NCI-H748 treated with DMSO at 0.1 percent for 48 hours (cell line): ENCODE measurements around the gene BAG5.

Experiments used
- DNase-seq: peaks from one replicate; lab custom pipeline; 2025; lab: John Stamatoyannopoulos, UW

The BAG5 gene

DNA sequence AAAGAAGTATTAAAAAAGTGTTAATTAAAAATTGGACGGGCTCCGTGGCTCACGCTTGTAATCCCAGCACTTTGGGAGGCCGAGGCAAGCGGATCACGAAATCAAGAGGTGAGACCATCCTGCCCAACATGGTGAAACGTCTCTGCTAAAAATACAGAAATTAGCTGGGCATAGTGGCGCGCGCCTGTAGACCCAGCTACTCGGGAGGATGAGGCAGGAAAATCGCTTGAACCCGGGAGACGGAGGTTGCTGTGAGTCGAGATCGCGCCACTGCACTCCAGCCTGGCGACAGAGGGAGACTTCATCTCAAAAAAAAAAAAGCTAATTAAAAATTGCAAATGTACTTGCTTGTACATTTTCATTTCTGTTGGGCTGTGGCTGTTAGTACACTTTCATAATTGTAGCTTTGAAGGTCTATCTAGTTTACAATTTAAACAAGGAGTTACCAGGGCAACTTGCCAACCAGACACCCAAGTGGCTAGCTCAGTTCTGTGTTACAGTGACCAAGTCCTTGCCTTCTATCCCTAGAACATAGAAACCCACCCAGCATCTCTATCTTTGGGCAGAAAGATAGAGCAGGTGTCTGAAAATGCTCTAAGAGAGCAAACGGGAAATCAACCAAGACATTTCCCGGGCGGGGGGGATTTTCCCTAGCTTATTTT lies 1.5 kb upstream of the BAG5 start:
- peak; percentile 21 for DNase-seq

DNA sequence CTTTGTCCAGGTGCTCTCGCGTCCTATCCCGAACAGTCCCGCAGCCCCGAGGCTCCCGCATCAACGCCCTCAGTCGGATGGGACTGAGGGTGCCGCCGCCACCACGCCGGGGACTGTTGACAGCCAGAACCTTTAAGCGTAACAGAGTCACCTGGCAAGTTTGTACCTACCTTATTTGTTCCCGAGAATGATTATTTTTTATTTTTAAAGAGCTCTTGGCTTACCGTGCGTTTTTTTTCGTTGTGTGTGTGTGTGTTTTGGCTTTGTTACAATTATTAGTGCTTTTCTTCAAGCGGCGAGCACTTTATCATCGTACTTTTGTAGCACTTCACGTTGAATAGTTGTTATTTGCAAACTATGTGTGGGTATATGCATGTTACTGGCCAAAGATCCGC lies 766 bp upstream of the BAG5 start:
- no peak for DNase-seq

DNA sequence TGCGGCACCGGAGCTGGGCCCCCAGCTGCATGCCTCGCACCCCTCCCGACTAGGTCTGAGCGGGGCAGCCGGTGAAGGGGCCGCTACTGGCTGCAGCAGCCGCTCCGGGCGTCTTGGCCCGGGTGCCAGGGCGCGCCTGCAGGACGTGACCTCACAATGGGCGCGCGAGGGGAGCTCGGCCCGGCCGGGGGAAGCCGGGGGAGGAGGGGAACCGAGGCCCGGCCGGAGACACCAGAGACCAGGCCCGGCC lies 353 bp downstream of the BAG5 start:
- DNase-seq: no peak

DNA sequence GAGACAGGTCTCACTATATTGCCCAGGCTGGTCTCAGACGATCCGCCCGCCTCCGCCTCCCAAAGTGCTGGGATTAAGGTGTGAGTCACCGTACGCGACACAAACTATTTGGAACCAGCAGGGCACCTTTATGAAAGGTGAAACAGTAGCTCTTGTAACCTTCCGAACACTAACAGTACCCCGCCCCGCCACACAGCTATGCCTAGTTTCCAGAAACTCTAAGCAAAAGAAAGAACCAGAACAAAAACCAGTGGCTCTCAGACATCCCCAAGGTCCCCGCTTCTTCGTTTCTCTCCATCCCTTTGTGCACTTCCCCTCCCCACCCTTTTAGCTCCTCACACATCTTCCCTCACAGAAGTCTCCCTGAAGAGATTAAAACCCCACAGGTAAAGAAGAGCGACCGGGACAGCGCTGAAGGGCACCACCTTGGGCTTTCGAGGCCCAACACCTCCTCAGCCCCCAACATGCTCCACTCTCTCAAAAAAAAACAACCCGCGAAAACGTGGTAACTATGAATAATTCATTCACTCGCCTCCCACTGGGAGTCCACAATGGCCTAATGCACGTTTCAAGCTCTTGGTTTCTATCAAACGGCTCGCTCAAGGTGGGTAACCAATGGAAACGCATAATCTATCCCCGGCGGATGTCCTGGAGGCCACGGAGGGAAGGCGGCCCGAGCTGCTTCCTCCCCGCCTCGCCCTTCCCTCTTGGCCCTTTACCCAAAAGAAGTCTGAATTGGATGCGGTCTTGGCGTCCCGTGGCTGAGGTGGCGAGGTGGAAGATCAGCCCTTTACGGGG lies 877 bp downstream of the BAG5 start:
- DNase-seq: peak; percentile 9

DNA sequence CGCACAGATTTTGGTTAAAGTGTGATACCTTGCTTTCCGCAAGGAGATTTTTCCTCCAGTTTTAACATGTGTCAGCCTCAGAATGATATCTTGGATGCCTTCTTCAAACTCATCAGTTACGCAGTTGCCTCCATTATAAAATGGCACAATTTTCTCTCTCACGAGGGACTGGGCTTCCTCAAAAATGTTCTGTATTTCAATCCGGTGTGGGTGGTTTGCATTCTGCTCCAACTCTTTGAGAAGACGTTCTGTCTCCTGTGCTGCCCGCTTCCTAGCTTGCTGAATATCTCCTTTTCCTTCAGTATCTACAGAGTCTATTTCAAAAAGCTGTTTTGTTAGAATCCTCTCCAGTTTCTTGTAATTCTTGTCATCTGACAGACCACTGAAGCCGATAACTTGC lies 1.8 kb downstream of the BAG5 start:
- DNase-seq: no peak

DNA sequence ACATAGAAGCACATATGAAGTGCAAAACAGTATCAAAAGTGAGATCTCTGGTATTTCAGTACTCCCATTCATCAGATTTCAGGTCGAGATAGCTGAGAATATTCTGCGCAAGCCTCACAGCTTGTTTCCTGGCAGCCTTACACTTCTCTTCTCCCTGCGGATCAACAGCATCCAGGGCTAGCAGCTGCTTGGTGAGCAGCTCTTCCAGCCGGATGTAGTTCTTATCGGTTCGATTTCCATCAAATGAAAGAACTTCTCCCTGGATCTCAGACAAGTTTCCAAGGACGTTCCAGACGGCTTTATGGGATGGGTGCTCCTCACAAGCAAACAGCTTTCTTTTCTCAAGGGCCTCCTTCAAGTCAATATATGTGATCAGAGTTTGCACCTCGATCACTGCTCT lies 2.7 kb downstream of the BAG5 start:
- DNase-seq: no peak

DNA sequence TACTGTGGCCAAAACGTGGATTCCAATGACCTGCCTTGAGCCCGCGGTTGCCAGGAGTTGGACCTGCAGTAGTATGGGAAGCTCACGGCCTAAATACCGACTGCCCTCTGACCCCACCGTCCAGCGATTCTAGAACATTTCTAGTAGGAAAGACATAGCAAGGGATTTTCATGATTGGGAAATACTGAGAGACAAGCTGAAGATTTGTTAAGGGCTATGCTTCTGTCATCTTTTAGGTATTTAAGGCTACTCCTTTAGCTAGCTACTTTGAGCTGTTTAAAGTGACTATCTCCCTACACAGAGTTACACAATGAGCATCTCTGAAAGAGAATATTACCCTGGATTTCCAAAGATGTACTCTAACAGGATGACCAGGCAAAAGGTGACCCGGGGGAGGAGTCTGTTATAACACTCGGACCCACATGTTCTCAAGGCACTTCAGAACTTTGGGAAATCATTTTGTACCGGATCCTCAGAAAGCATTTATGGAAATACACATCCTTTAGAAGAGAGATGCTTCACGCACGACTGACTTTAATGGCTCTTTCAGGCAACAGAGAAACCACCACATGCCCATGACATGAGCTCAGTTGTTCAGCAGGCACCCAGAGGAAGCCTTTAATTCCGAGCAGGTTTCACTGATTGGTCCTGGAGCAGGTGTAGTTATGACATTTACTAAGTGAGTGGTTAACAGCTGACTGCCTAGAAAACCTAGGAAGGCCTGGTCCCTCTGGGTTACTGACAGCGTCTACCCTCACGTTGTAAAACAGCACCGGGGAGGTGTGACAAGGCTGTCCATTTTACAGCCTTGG lies 4.2 kb downstream of the BAG5 start:
- no peak for DNase-seq

DNA sequence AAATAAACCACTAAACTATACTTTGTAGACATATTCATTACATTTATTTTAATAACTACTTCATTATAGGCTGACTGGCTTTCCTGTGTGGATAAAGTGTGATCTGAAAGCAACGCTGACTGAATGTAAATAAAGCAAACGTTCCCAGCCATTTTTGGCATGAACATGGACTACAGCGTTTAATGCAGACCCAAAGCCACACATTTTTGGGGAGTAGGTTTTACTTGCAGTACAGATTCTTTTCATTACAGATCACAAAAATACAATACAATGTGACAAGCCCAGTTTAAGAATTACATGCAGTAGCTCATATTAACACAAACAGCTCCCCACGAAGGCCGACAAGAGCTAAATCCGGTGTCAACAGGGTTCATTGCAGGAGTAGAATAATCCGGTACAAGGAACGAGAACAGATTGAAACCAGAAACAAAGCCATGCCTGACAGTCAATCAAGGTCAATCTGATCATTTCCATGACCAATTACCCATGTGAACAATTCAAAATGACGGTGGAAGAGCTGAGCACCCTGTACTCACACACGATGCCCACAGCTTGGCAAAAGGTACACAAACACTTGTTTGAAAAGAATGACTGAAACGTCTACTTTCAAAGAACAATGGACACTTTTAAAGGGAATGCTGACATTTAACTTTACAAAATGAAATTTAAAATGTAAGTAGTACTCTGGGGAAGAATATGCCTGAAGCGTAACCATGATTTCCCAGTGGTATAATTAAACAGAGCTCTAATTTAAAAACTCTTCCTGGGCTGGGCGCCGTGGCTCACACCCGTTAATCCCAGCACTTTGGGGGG lies 5.3 kb downstream of the BAG5 start:
- DNase-seq: no peak

DNA sequence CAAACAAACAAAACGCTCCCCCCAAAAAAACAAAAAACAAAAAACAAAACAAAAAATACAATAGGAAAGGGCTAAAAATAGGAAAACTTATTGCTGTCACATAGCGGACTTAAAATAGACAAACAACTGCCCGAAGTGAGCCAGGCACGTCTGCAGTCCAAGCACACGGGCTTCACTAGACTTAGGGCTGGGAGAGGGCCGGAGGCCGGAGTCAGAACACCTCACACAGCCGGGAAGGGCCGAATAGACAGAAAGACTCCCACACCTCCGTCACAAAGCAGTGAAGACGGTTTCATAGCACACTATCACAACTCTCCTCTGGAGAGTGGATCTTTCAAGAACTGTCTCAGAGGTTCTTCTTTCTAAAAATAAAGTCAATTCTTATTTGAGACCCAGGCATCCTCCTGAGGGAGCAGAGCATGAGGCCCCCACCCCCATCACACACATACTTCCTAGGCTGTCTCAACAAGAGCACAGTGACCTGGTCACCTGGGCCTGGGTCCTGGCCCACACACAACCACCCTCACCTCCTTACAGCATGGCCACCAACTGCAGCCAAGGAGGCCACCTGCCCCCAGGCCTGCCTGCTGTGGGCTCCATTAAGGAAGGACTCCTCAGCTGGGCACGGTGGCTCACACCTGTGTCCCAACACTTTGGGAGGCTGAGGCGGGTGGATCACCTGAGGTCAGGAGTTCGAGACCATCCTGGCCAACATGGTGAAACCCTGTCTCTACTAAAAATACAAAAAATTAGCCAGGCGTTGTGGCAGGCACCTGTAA lies 6.7 kb downstream of the BAG5 start:
- DNase-seq: no peak

DNA sequence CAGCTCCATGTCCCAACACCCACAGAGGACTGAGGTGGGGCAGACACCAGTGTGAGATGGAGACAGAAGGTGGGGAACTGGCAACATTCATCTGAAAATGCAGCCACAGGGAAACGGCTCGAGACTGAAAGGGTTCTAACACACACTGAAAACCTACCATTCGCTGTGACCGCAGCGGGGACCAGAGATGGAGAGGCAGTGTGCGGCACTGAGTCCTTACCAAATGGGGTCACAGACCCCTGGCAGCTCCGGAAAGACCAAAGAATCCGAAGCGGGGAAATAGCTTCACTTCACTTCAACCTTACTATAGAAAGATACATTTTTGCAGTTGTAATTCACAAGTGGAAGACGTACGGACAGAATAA lies 9.6 kb downstream of the BAG5 start:
- DNase-seq: no peak

DNA sequence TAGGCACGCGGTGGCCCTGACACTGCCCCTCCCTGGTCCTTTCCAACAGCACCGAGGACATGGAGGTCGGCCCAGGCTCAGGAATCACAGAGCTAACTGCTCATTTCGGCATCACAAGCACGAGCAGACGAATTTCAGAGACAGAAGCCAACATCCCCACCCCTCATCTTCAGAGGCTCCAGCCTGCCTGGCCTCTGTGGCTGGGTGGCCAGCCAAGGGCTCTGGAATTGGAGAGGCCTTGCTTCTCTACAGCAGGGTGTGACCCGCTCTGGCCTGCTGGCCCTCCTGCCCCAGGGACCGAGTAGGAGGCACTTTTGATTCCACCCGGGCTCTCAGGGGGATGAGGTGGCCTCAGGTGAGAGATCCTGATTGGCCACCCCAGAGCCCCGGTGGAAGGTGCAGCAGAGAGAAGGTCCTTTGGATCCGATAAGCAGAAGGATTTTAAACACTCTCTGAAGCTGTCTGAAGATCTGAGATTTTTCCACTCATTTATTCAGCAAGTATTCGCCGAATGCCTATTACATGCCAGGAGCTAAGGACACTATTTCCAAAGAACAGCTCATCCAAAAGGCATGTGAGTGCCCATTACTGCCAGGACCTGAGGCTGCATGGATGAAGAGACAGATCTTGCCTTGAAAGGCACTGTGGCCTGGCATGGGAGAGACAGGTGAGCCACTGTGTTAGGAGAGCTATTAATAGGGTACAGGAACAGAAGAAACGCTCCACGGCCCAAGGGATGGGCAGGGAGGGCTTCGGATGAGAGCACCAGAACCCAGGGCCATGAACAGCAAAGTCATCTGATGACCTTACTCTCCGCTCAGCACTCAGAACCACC lies 10.2 kb downstream of the BAG5 start:
- no peak for DNase-seq

DNA sequence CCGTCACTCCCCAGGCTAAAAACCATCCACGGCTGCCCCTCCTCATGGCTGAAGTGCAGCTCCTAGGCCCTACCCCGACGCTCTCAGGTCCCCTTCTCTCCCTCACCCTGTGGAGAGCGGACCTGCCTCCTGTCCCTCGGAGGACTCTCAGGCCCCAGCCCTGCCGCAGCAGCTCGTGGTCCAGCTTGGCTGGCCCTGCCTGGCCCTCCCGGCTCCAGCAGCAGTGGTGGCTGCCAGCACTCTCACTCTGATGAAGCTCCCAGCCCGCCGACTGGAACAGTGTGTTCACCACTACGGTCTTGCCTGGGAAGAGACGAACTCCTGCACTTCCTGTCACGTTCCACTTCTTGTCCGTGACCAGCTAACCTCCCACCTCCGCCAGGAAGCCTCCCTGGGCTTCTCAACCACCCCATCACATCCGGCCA lies 11.1 kb downstream of the BAG5 start:
- DNase-seq: no peak

DNA sequence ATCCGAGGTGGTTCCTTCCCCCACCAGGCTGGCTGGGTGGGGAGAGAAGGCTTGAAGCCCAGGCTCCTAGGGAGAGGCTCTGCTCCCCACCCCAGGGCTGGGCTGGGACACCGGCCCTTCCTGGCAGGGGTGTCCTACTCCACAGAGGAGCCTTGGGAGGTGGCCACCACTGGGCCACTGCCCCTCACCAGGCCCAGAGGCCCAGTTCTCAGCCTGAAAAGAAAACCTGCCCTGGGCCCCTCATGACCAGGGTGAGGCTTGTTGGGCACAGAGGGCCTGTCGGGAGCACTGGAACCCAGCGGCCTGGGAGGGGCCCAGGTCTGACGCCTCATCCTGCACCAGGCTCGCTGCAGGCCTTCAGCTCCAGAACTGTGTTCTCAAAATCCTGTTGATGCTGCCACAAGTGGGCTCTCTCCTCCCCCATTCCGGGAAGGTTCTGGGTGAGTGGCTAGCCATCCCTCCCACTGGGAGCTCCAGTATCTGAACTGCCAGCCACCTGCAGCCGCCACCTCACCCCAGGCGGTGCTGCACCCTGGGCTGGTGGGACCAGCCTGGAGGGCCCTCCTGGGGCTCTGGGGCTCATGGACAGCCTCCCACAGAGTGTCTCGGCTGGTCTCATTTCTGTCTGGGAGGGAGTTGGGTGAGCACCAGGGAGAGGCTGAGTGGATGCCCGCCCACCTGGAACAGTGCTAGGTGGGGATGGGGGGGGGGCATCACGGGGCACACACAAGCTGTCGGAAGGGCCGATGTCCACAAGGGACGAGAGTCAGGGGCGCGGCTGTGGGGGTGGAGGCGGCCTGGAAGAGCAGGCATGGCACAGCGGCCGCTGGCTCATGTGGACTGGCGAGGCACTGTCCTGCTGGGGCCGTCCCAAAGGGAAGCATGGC lies 11.8 kb downstream of the BAG5 start:
- no peak for DNase-seq

DNA sequence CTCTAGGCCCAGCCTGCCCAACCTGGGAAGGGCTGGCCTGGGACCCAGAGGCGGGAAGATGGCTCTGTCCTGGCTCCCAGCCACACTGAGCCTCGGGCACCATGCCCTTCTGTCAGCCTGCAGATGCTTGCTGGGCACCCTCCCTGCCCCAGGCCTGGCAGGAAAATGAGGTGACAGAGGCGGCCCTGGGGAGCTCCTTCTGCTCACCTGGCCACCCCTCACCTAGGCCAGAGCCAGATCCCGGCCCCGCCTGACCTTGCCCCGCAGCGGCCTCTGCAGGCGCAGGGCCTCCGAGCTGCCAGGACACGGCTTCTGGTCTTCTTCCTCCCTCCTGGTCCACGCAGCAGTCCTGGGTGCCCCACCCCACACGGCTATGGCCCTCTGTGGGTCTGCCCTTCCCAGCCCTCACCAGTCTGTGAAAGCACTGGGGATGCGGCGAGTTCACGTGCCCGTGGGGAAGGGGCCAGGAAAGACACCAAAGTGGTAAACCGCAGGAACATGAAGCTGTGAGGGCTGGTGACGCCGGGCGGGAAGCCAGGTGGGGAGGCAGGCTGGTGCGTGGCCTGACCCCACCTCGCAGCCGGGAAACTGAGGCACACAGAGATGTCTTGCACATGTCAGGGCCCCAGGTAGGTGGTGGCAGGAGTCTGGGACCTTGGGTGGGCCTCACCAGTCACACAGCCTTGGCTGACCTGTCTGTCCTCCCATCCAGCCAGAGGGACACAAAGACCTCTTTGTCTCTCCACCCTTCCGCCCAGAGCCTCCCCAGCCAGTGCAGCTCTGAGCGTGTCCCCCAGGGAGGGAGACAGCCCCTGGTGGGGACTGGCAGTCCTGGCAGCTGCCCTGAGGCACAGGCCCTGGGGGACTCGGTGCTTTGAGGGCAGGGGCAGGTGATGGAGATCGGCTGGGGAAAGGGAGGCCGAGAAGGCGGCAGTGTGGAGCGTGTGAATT lies 12.8 kb downstream of the BAG5 start:
- no peak for DNase-seq

DNA sequence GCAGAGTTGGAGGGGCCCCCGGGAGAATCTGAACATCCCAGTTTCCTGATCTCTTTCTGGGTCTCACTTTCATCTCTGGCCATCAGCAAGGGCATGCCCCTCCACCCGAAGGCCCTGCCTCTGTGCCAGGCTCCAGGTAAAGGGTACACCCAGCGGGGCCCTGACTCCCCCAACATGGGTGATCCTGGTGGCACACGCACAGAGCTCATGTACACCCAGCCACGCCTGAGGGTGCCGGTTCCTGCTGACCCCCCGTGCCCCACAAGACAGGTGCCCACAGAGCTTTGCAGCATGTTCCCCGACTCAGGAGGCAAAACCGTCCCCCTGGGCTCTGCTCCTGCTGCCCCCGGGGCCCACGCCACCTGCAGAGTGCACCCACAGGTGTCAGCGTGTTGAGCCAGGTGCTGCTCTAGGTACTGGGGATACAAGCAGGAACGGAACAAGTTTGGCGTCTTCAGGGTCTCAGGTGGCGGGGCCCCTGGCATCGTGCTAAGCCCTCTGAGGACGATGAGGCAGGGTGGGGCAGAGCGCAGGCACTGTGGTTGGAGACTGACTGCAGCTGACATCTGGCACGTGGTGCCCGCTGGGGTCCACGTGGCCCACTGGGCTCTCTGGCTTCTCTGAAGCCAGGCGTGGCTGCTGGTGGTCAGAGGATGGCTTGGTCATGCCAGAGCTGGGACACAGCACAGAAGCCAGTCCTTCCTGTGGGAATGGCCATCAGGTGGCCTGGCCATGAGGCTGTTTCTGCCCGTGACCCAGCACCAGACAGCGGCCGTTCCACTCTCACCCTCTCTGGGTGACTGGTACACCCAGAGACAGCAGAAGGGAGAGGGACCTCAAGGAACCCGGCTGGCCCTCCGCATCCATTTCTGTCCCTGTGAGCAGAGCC lies 13.8 kb downstream of the BAG5 start:
- DNase-seq: no peak

DNA sequence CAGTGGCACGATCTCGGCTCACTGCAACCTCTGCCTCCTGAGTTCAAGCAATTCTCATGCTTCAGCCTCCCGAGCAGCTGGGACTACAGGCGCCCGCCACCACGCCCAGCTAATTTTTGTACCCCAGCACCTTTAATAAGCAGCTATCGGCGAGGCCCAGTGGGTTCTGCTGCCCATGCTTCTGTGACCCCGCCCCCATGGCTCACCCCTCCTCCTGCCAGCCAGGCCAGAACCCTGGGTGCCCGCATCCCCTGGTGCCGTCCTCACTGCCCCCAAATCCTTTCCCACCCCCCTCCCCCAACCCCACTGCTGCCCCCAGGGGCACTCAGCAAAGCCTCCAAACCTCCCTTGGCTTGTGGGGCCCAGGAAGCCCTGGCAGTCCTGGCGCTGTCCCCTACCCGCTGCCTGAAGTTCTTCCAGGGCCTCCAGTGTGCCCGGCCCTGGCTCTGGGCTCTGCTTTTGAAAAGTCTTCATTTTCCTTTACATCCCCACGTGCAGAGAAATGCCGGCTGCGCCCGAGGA lies 14.5 kb downstream of the BAG5 start:
- no peak for DNase-seq

DNA sequence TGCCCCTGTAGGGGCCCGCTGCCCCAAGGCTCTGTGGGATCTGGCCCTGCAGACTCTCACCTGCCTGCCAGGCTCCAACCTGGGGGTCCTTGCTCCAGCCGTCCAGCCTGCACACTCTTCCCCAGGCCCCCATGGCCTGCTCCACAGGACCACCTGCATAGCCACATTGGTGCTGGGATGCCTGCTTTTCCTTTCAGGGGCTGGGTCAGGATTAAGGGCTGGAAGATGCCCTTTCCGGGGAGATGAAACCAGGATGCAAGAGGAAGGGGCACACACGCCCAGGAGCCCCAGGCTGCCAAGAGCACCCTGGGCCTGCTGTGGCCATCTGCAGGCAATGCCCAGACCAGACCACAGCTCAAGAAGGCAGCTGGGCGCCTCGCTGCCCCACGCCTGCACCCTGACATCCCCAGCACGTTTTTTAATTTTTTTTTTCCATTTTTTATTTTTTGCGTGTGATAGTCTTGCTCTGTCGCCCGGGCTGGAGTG lies 15.0 kb downstream of the BAG5 start:
- no peak for DNase-seq
